Choroid plexus epithelial cell (primary cell): ENCODE data around the gene GSKIP.

Source experiments
- DNase-seq: peaks from one replicate; pipeline ENCODE4 v3.0.0-alpha.2; 2010; ENCODE audit warnings: low read depth
- H3K4me3 ChIP-seq: 2 replicates; pipeline ENCODE4 v1.5.1; 2011; ENCODE audit warnings: low read depth, mild to moderate bottlenecking, control low read depth, low read length, moderate library complexity
- TF ChIP-seq, protein P1 (sequence below): conservative IDR thresholded peaks from 2 replicates; pipeline ENCODE4 v1.5.1; 2011; ENCODE audit warnings: low read depth, mild to moderate bottlenecking, control low read depth, inconsistent platforms, low read length, moderate library complexity

Gene GSKIP

DNA sequence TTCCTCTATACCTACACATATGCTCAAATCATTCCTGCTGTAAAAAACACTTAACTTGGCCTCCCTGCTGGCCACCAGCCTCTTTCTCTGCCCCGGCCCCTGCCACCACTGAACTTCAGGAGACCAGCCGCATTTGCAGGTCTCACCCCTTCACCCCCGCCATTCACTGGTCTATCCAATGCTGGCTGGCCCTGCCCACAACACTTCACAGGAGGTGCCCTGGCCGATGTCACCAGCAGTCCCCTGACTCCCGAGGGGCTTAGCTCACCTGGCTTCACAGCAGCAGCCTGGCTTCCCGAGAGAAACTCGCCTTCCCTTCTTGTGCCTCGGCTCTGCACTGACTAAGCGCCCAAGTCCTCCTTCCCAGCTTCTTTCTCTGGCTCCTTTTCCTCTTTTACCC, 36.1 kb downstream of the GSKIP start:
- no peak for DNase-seq
- no peak overlapping the region for H3K4me3 ChIP-seq
- TF ChIP-seq, protein P1, sequence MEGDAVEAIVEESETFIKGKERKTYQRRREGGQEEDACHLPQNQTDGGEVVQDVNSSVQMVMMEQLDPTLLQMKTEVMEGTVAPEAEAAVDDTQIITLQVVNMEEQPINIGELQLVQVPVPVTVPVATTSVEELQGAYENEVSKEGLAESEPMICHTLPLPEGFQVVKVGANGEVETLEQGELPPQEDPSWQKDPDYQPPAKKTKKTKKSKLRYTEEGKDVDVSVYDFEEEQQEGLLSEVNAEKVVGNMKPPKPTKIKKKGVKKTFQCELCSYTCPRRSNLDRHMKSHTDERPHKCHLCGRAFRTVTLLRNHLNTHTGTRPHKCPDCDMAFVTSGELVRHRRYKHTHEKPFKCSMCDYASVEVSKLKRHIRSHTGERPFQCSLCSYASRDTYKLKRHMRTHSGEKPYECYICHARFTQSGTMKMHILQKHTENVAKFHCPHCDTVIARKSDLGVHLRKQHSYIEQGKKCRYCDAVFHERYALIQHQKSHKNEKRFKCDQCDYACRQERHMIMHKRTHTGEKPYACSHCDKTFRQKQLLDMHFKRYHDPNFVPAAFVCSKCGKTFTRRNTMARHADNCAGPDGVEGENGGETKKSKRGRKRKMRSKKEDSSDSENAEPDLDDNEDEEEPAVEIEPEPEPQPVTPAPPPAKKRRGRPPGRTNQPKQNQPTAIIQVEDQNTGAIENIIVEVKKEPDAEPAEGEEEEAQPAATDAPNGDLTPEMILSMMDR = no peak

DNA sequence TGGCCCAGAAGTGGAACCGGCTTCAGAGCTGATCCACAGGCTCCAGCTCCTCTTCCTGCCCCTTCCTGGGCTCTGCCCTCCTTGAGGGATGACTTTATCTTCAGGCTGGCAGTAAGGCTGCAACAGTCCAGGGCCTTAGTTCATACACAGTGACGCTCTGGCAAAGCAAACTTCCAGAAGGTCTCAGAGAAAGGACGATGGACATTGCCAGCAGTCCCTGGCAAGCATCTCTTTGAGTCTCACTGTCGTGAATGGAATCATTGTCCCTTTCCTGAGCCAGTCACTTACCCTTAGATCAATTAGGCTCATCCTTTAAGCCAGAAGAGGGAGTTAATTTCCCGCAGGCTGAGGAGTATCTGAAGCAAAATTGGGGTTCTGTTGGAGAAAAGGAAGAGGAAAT, 37.2 kb downstream of the GSKIP start:
- no peak for DNase-seq
- TF ChIP-seq, protein P1 = no peak
- H3K4me3 ChIP-seq = no peak overlapping the region

DNA sequence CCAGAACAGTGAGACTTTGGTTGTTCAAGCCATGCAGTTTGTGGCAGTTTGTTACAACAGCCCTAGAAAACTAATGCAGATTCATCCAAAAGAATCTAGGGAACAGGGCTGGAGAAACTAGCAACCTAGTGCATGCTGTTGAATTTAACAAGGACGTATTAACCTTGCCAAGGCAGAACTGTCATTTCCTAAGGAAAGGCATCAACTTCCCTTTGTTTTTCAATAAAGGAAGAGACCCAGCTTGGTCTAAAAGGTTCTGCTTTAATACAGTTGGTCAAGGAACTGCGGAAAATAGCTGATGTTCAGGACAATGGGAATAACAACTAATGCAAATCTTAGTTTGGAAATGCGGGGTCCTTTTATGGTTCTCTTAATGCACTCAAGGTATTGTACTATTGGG, 40.1 kb downstream of the GSKIP start:
- H3K4me3 ChIP-seq = no peak overlapping the region
- TF ChIP-seq, protein P1 = no peak
- no peak for DNase-seq

DNA sequence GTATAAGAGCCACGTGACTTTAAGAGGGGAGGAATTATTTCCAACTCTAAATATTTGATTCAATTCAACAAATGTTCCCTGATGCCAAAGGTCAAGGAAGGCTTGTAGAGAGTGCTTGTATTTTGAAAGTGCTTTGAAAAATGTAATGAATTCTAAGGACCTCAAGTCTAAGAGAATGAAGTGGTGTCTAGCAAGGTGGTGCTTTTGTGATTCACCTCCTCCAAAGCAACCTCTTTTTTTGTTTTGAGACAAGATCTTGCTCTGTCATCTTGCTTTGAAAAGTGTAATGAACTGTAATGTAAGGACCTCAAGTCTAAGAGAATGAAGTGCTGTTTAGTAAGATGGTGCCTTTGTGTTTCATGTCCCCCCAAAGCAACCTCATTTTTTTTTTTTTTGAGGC, 42.4 kb downstream of the GSKIP start:
- TF ChIP-seq, protein P1 = no peak
- no peak overlapping the region for H3K4me3 ChIP-seq
- no peak for DNase-seq

DNA sequence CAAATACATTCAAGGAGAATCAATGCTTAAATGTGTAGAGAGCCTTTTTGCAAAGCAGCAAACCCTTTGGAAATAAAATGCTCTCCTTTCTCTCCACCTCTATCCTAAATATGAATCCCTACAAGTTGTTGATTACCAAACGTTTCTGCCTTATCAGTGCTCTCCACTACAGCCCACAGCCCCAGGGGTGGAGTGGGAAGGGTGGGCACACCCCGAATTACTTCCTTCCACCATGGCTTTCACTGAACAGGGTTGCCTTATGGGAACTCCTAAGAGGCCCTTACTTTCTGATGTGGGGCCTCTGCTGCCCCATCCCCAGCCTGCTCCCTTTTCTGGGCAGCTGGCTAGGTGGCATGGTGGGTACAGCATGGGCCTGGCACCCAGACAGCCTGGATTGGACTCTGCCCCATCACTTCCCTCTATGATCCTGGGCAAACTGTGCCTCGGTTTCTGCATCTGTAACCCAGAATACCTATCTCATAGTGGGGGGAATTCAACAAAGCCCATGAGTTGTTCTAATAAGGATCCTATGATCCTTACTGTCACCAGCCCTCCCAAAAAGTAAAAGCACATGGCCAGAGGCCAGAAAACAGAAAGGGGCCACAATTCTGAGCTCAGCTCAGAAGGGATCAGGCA, 44.7 kb downstream of the GSKIP start:
- H3K4me3 ChIP-seq = no peak overlapping the region
- no peak for DNase-seq
- TF ChIP-seq, protein P1 = no peak

DNA sequence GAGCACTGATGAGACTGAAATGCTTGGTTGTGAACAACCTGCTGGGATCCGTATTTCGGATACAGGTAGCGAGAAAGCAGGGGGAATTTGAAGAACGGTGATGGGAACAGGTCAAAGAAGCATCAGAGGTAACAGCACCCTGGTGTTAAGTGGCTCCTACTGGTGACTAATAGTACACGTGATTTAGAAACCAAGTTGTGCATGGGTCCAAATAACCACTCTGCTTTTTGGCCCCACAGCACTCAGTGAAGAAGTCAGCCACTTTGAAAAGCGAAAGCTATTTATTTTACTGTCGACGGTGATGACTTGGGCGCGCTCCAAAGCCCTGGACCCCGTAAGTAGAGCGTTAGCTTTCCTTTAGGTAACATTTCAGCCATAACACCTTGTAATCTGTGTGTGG, 45.3 kb downstream of the GSKIP start:
- DNase-seq = no peak
- TF ChIP-seq, protein P1 = no peak
- H3K4me3 ChIP-seq = no peak overlapping the region

DNA sequence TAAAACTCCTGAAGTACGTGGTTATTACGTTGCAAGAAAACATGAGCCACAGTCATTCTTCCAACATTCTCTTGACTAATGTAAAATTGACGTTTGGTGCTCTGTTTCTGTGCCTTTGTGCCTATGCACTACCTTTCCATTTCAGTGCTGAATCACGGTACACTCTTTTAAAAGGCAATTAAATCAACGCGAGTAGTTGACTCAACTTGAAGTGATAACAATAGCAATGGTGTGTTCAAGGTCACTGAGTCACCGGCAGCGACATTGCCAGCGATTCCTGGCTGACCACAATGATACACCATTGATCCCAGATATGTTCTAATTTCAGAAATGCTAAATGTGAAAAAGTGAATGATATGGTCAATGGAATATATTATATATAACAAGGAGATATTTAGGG, 46.4 kb downstream of the GSKIP start:
- TF ChIP-seq, protein P1 = no peak
- DNase-seq = no peak
- H3K4me3 ChIP-seq = no peak overlapping the region
